Nephron (organoid): ENCODE results near the gene KIF16B.

Experiments
- H3K27ac Mint-ChIP-seq, 3 experiments: 2 replicates each; pipeline ENCODE4 v1.8.0; 2020; ENCODE audit warnings: mixed read lengths in 3 of 3, mild to moderate bottlenecking in 2 of 3, moderate library complexity in 1 of 3
- H3K27me3 Mint-ChIP-seq: 2 replicates; pipeline ENCODE4 v1.8.0; 2021; ENCODE audit warnings: low read depth, mild to moderate bottlenecking, moderate library complexity, mixed read lengths
- H3K36me3 Mint-ChIP-seq: 2 replicates; pipeline ENCODE4 v1.8.0; 2020; ENCODE audit warnings: low read depth, mixed read lengths
- H3K4me1 Mint-ChIP-seq: 2 replicates; pipeline ENCODE4 v1.8.0; 2020; ENCODE audit warnings: mixed read lengths
- H3K4me3 Mint-ChIP-seq, 3 experiments: 2 replicates each; pipeline ENCODE4 v1.8.0; 2020; ENCODE audit warnings: mild to moderate bottlenecking in 3 of 3, mixed read lengths in 3 of 3, moderate library complexity in 2 of 3
- H3K9me3 Mint-ChIP-seq: 2 replicates; pipeline ENCODE4 v1.8.0; 2020; ENCODE audit warnings: mixed read lengths
- CTCF ChIP-seq, 3 experiments: fragments of 200-600 bp; sonication (generic); IDR thresholded peaks; one replicate each; pipeline ENCODE4 v1.5.0; 2021; ENCODE audit warnings: antibody characterized with exemption in 3 of 3; ENCODE audit not compliant: unreplicated experiment in 3 of 3

Gene KIF16B

GRCh38 chr20:16424780-16425179 is 148.5 kb downstream of the KIF16B start:
- no peak for TF ChIP-seq CTCF (IDR thresholded peaks at IDR 0.05; ENCODE audit: unreplicated experiment in 3 of 3)
- Mint-ChIP-seq H3K9me3 (peaks cover 26% of the 10 kb centered on the region), H3K27ac (no peak overlapping the region), H3K4me3 (no peak overlapping the region), H3K27me3 (no peaks in the 10 kb centered on the region), H3K36me3 (peaks cover 81% of the 10 kb centered on the region), H3K4me1 (peaks cover 5% of the 10 kb centered on the region)

GRCh38 chr20:16423311-16424212 is 149.7 kb downstream of the KIF16B start:
- Mint-ChIP-seq H3K4me1 (peaks cover 5% of the 10 kb centered on the region), H3K27ac (no peak overlapping the region), H3K4me3 (no peak overlapping the region), H3K9me3 (peaks cover 26% of the 10 kb centered on the region), H3K36me3 (peaks cover 88% of the 10 kb centered on the region), H3K27me3 (no peaks in the 10 kb centered on the region)
- no peak for TF ChIP-seq CTCF (IDR thresholded peaks at IDR 0.05; ENCODE audit: unreplicated experiment in 3 of 3)

- peaks cover 81% of the 10 kb centered on the region for H3K36me3 Mint-ChIP-seq
- H3K9me3 Mint-ChIP-seq: peaks cover 13% of the 10 kb centered on the region
- no peak overlapping the region for H3K27ac Mint-ChIP-seq
- no peaks in the 10 kb centered on the region for H3K4me1 Mint-ChIP-seq
- no peak for TF ChIP-seq CTCF (IDR thresholded peaks at IDR 0.05; ENCODE audit: unreplicated experiment in 3 of 3)
- no peak overlapping the region for H3K4me3 Mint-ChIP-seq
- no peaks in the 10 kb centered on the region for H3K27me3 Mint-ChIP-seq
Measured at GRCh38 chr20:16419138-16419715, 154.0 kb downstream of the KIF16B start.

- Mint-ChIP-seq H3K27me3 (no peaks in the 10 kb centered on the region), H3K4me1 (no peaks in the 10 kb centered on the region), H3K36me3 (peaks cover 78% of the 10 kb centered on the region), H3K27ac (no peak overlapping the region), H3K9me3 (peaks cover 9% of the 10 kb centered on the region), H3K4me3 (no peak overlapping the region)
- TF ChIP-seq CTCF (IDR thresholded peaks at IDR 0.05; ENCODE audit: unreplicated experiment in 3 of 3): no peak
Measured at GRCh38 chr20:16418616-16419015, 154.6 kb downstream of the KIF16B start.

GRCh38 chr20:16417001-16417400 is 156.2 kb downstream of the KIF16B start:
- Mint-ChIP-seq H3K4me1 (no peaks in the 10 kb centered on the region), H3K9me3 (peaks cover 9% of the 10 kb centered on the region), H3K4me3 (no peak overlapping the region), H3K36me3 (peaks cover 76% of the 10 kb centered on the region), H3K27ac (peak overlapping the region; percentile 51 to 86 (median 68)), H3K27me3 (no peaks in the 10 kb centered on the region)
- no peak for TF ChIP-seq CTCF (IDR thresholded peaks at IDR 0.05; ENCODE audit: unreplicated experiment in 3 of 3)
